ENCODE results near the gene TIMMDC1. TPM values are rescaled to one million over a fixed set of nuclear protein-coding genes. Genes with fewer than 3 reads are reported as not detected.
A peak's percentile ranks its signal among the peaks of the same experiment; 100 is the strongest.

The TIMMDC1 gene
- total RNA-seq, 4 donors from 2014 or later: 34.2 to 78.5 (median 48.6) TPM

GRCh38 chr3:119514637-119515036 is 16.3 kb downstream of the TIMMDC1 start:
- Histone ChIP-seq H3K36me3 (peaks cover 51% of the 10 kb centered on the region in 2 donors), H3K4me1 (no peaks in the 10 kb centered on the region), H3K27ac (no peak overlapping the region), H3K4me3 (replicated peaks in 1 of 3) (no peak overlapping the region), H3K9me3 (no peaks in the 10 kb centered on the region), H3K27me3 (no peaks in the 10 kb centered on the region)
- DNase-seq: no peak
- TF ChIP-seq CTCF (IDR thresholded peaks at IDR 0.05) (no peak), POLR2A (IDR thresholded peaks at IDR 0.05) (no peak)
- intact Hi-C loops (cut with DNase I): no loop called here
- 100% methylated on average over 2 of the region's 2 CpGs for WGBS, 2 donors

GRCh38 chr3:119517112-119517511 is 18.8 kb downstream of the TIMMDC1 start:
- Histone ChIP-seq H3K4me3 (replicated peaks in 1 of 3) (no peak overlapping the region), H3K9me3 (no peaks in the 10 kb centered on the region), H3K27me3 (no peaks in the 10 kb centered on the region), H3K27ac (no peak overlapping the region), H3K36me3 (peaks cover 64 to 68% of the 10 kb centered on the region in 2 donors), H3K4me1 (no peaks in the 10 kb centered on the region)
- intact Hi-C loops (cut with DNase I): no loop called here
- WGBS, 2 donors: 36 to 90% methylated on average over 2 of the region's 2 CpGs
- no peak for DNase-seq
- no peak for TF ChIP-seq CTCF (IDR thresholded peaks at IDR 0.05)
- TF ChIP-seq POLR2A (IDR thresholded peaks at IDR 0.05): no peak

- TF ChIP-seq CTCF (IDR thresholded peaks at IDR 0.05) (no peak), POLR2A (IDR thresholded peaks at IDR 0.05) (no peak)
- Histone ChIP-seq H3K27ac (no peak overlapping the region), H3K36me3 (peaks cover 64 to 68% of the 10 kb centered on the region in 2 donors), H3K9me3 (no peaks in the 10 kb centered on the region), H3K27me3 (no peaks in the 10 kb centered on the region), H3K4me1 (no peaks in the 10 kb centered on the region), H3K4me3 (replicated peaks in 1 of 3) (no peak overlapping the region)
- WGBS, 2 donors: 97 to 100% methylated on average over 1 of the region's 1 CpG
- intact Hi-C loops (cut with DNase I): no loop called here
- DNase-seq: no peak
These were observed 19.7 kb downstream of the TIMMDC1 start for GRCh38 chr3:119518026-119518425.

GRCh38 chr3:119524931-119525662 is 26.8 kb downstream of the TIMMDC1 start:
- Histone ChIP-seq H3K4me1 (no peaks in the 10 kb centered on the region), H3K4me3 (replicated peaks in 1 of 3) (no peak overlapping the region), H3K9me3 (no peaks in the 10 kb centered on the region), H3K27ac (no peak overlapping the region), H3K36me3 (peaks cover 13 to 20% of the 10 kb centered on the region in 2 donors), H3K27me3 (no peaks in the 10 kb centered on the region)
- no peak for DNase-seq
- WGBS, 2 donors: 63 to 84% methylated on average over 4 of the region's 4 CpGs
- intact Hi-C loops (cut with DNase I): no loop called here
- TF ChIP-seq POLR2A (IDR thresholded peaks at IDR 0.05) (no peak), CTCF (IDR thresholded peaks at IDR 0.05) (peak in 1 of 6 experiments; percentile 35)

- Histone ChIP-seq H3K27ac (no peak overlapping the region), H3K9me3 (no peaks in the 10 kb centered on the region), H3K36me3 (peaks cover 3 to 4% of the 10 kb centered on the region in 2 donors), H3K27me3 (no peaks in the 10 kb centered on the region), H3K4me3 (replicated peaks in 1 of 3) (no peak overlapping the region), H3K4me1 (no peaks in the 10 kb centered on the region)
- DNase-seq: no peak
- TF ChIP-seq POLR2A (IDR thresholded peaks at IDR 0.05): no peak
- no peak for TF ChIP-seq CTCF (IDR thresholded peaks at IDR 0.05)
- intact Hi-C loops (cut with DNase I): no loop called here
- WGBS, 2 donors: 95 to 98% methylated on average over 5 of the region's 5 CpGs
These were observed 29.4 kb downstream of the TIMMDC1 start for GRCh38 chr3:119527714-119528113.
